Panc1 (cell line): ENCODE results near the gene CPPED1. TPM values are rescaled to one million over a fixed set of nuclear protein-coding genes. Genes with fewer than 3 reads are reported as not detected.

Source experiments
- ATAC-seq: fragments of 200-7000 bp; cut with Tn5 transposase; 2 replicates; pipeline ENCODE4 v1.9.1; 2020; ENCODE audit warnings: mild to moderate bottlenecking, moderate library complexity
- BruUV-seq: library from RNA; stranded (reverse); fragments of 400-500 nt; replicated peaks from 2 replicates; lab custom pipeline; 2021; lab: Mats Ljungman, UMichigan
- CTCF ChIA-PET: fragments of 300-600 bp; sonication (Branson Sonifier 250); formaldehyde crosslinking; loops from one replicate; lab custom pipeline; 2022; ENCODE audit warnings: antibody characterized with exemption; lab: Charles Lee
- POLR2A ChIA-PET: fragments of 300-600 bp; sonication (Branson Sonifier 250); formaldehyde crosslinking; loops from one replicate; lab custom pipeline; 2022; ENCODE audit warnings: antibody characterized with exemption; lab: Charles Lee
- DNase-seq: peaks from one replicate; pipeline ENCODE4 v3.0.0-alpha.2; 2010; ENCODE audit warnings: low read depth, low spot score
- H3K27ac ChIP-seq: 2 replicates; pipeline ENCODE4 v1.5.1; 2011; ENCODE audit warnings: mild to moderate bottlenecking, low read length, inconsistent platforms
- H3K27me3 ChIP-seq: fragments of 200-500 bp; sonication (Bioruptor generic); 2 replicates; pipeline ENCODE4 v1.6.0; 2014; ENCODE audit warnings: low read length, inconsistent platforms; ENCODE audit not compliant: control insufficient read depth, insufficient read depth
- H3K36me3 ChIP-seq: fragments of 200-500 bp; sonication (Bioruptor generic); 2 replicates; pipeline ENCODE4 v1.5.1; 2014; ENCODE audit warnings: inconsistent platforms, mild to moderate bottlenecking, low read length, moderate library complexity; ENCODE audit not compliant: control insufficient read depth, insufficient read depth
- H3K4me1 ChIP-seq: 2 replicates; pipeline ENCODE4 v1.5.1; 2011; ENCODE audit warnings: inconsistent platforms, mild to moderate bottlenecking, low read length, moderate library complexity; ENCODE audit not compliant: control insufficient read depth, insufficient read depth
- H3K4me3 ChIP-seq, 2 experiments: 2 replicates each; pipeline ENCODE4 v1.5.1; 2011 to 2012; ENCODE audit warnings: low read depth in 2 of 2, low read length in 2 of 2, mild to moderate bottlenecking in 2 of 2, inconsistent platforms in 1 of 2, moderate library complexity in 1 of 2
- H3K9me3 ChIP-seq: fragments of 200-500 bp; sonication (Bioruptor generic); 2 replicates; pipeline ENCODE4 v1.5.1; 2014; ENCODE audit warnings: low read depth, mild to moderate bottlenecking, inconsistent platforms, low read length, moderate library complexity; ENCODE audit not compliant: control insufficient read depth, insufficient read depth
- CTCF ChIP-seq: fragments of 450-650 bp; IDR thresholded peaks from 2 replicates; pipeline ENCODE4 v1.5.1; 2017; ENCODE audit warnings: mild to moderate bottlenecking
- POLR2AphosphoS5 ChIP-seq: IDR thresholded peaks from 2 replicates; pipeline ENCODE4 v1.6.1; 2012; ENCODE audit warnings: mild to moderate bottlenecking, low read depth, low read length, moderate library complexity
- REST ChIP-seq, 2 experiments: IDR thresholded peaks; 2 replicates each; pipeline ENCODE4 v1.6.1; 2011 to 2012; ENCODE audit warnings: low read depth in 2 of 2, control low read depth in 1 of 2, low read length in 1 of 2, mild to moderate bottlenecking in 1 of 2, moderate library complexity in 1 of 2; ENCODE audit not compliant: insufficient read depth in 1 of 2
- SIN3A ChIP-seq: IDR thresholded peaks from 2 replicates; pipeline ENCODE4 v1.6.1; 2012; ENCODE audit warnings: low read depth, mild to moderate bottlenecking, low read length, moderate library complexity, borderline replicate concordance; ENCODE audit not compliant: insufficient read depth
- TCF7L2 ChIP-seq: IDR thresholded peaks from 2 replicates; pipeline ENCODE4 v1.6.1; 2011; ENCODE audit warnings: mild to moderate bottlenecking, low read depth, low read length, inconsistent platforms
- in situ Hi-C: cut with HindIII; loops from 2 replicates; pipeline ENCODE4 v1.10.0; 2016; ENCODE audit warnings: low sequenced_read_pairs, low pct_unique_long_range_greater_than_20kb
- intact Hi-C: fragments of 100-400 bp; cut with micrococcal nuclease; formaldehyde crosslinking; loops from one replicate; pipeline ENCODE4 v1.10.0; 2022; ENCODE audit not compliant: unreplicated experiment
- total RNA-seq: library from RNA; stranded (reverse); gene quantifications from one replicate; pipeline ENCODE4 v1.2.1, GENCODE V29; 2021; ENCODE audit not compliant: unreplicated experiment

The CPPED1 gene
- total RNA-seq, 1 experiment from 2014 or later, result 12.5 TPM

GRCh38 chr16:12724226-12724625, 79.5 kb downstream of the CPPED1 start:
- in situ Hi-C loops, result no loop called here
- no peaks in the 10 kb centered on the region for H3K27me3 ChIP-seq
- H3K4me1 ChIP-seq, result no peaks in the 10 kb centered on the region
- POLR2A ChIA-PET, result no interaction called here
- CTCF ChIA-PET, result no interaction called here
- no peak for DNase-seq
- no peak for TF ChIP-seq CTCF
- no peak overlapping the region for H3K27ac ChIP-seq
- no peak for ATAC-seq
- no peak overlapping the region for H3K4me3 ChIP-seq
- no peaks in the 10 kb centered on the region for H3K36me3 ChIP-seq
- no TSS peak for BruUV-seq
- H3K9me3 ChIP-seq, result no peaks in the 10 kb centered on the region
- intact Hi-C loops, result no loop called here

GRCh38 chr16:12723681-12724080, 80.0 kb downstream of the CPPED1 start:
- in situ Hi-C loops (no loop called here), intact Hi-C loops (no loop called here)
- H3K4me3 ChIP-seq, result no peak overlapping the region
- DNase-seq, result no peak
- no peaks in the 10 kb centered on the region for H3K4me1 ChIP-seq
- H3K27me3 ChIP-seq, result no peaks in the 10 kb centered on the region
- H3K36me3 ChIP-seq, result no peaks in the 10 kb centered on the region
- POLR2A ChIA-PET, result no interaction called here
- no peaks in the 10 kb centered on the region for H3K9me3 ChIP-seq
- no peak overlapping the region for H3K27ac ChIP-seq
- ATAC-seq, result no peak
- CTCF ChIA-PET, result no interaction called here
- TF ChIP-seq CTCF (no peak), SIN3A (no peak), TCF7L2 (no peak), POLR2AphosphoS5 (no peak), REST (IDR thresholded peaks at IDR 0.05; ENCODE audit: insufficient read depth in 1 of 2, low read depth in 2 of 2, low read length in 1 of 2) (no peak)
- no TSS peak for BruUV-seq
